Measurements from ENCODE around the gene SMPDL3A. TPM values are rescaled to one million over a fixed set of nuclear protein-coding genes. Genes with fewer than 3 reads are reported as not detected.

Gene SMPDL3A
- total RNA-seq, 4 donors from 2014 or later: 6.6 to 14.9 (median 7.4) TPM

GRCh38 chr6:122821095-122821494, 32.0 kb downstream of the SMPDL3A start:
- 72% methylated on average over 2 of the region's 2 CpGs for WGBS
- H3K4me3 ChIP-seq: no peak overlapping the region

GRCh38 chr6:122825163-122825562, 36.1 kb downstream of the SMPDL3A start:
- H3K27ac ChIP-seq (replicated peaks in 1 of 4): no peak overlapping the region
- H3K4me3 ChIP-seq: no peak overlapping the region
- no peak for DNase-seq (ENCODE audit: extremely low spot score)
- H3K27me3 ChIP-seq: no peaks in the 10 kb centered on the region
- H3K36me3 ChIP-seq: no peaks in the 10 kb centered on the region
- intact Hi-C loops (cut with DNase I): no loop called here
- 64% methylated on average over 5 of the region's 5 CpGs for WGBS
- TF ChIP-seq EP300 (IDR thresholded peaks at IDR 0.05): no peak
- TF ChIP-seq POLR2AphosphoS5 (IDR thresholded peaks at IDR 0.05): no peak
- TF ChIP-seq POLR2A (IDR thresholded peaks at IDR 0.05; ENCODE audit: low read depth): no peak
- no peak for TF ChIP-seq CTCF (IDR thresholded peaks at IDR 0.05)
- no peaks in the 10 kb centered on the region for H3K4me1 ChIP-seq
- H3K9me3 ChIP-seq: no peaks in the 10 kb centered on the region

More at GRCh38 chr6:122821095-122821494, 32.0 kb downstream of the SMPDL3A start:
- H3K27ac ChIP-seq (replicated peaks in 1 of 4): no peak overlapping the region
- no peaks in the 10 kb centered on the region for H3K36me3 ChIP-seq
- H3K9me3 ChIP-seq: no peaks in the 10 kb centered on the region
- H3K4me1 ChIP-seq: no peaks in the 10 kb centered on the region
- no peak for DNase-seq (ENCODE audit: extremely low spot score)
- intact Hi-C loops (cut with DNase I): no loop called here
- TF ChIP-seq POLR2A (IDR thresholded peaks at IDR 0.05; ENCODE audit: low read depth) (no peak), EP300 (IDR thresholded peaks at IDR 0.05) (no peak), CTCF (IDR thresholded peaks at IDR 0.05) (no peak), POLR2AphosphoS5 (IDR thresholded peaks at IDR 0.05) (no peak)
- no peaks in the 10 kb centered on the region for H3K27me3 ChIP-seq

- TF ChIP-seq EP300 (IDR thresholded peaks at IDR 0.05) (no peak), POLR2A (IDR thresholded peaks at IDR 0.05; ENCODE audit: low read depth) (no peak), POLR2AphosphoS5 (IDR thresholded peaks at IDR 0.05) (no peak), CTCF (IDR thresholded peaks at IDR 0.05) (no peak)
Observed at GRCh38 chr6:122829456-122829855, 40.4 kb downstream of the SMPDL3A start.

GRCh38 chr6:122831511-122831910, 42.5 kb downstream of the SMPDL3A start:
- no peaks in the 10 kb centered on the region for H3K36me3 ChIP-seq
- H3K4me1 ChIP-seq: no peaks in the 10 kb centered on the region
- intact Hi-C loops (cut with DNase I): no loop called here
- no peaks in the 10 kb centered on the region for H3K9me3 ChIP-seq
- 86% methylated on average over 1 of the region's 1 CpG for WGBS
- TF ChIP-seq POLR2A (IDR thresholded peaks at IDR 0.05; ENCODE audit: low read depth) (no peak), POLR2AphosphoS5 (IDR thresholded peaks at IDR 0.05) (no peak), CTCF (IDR thresholded peaks at IDR 0.05) (no peak), EP300 (IDR thresholded peaks at IDR 0.05) (no peak)
- no peak overlapping the region for H3K27ac ChIP-seq (replicated peaks in 1 of 4)
- H3K27me3 ChIP-seq: peaks cover 0 to 1% (median 0%) of the 10 kb centered on the region in 4 donors
- H3K4me3 ChIP-seq: no peak overlapping the region
- DNase-seq (ENCODE audit: extremely low spot score): no peak

More at GRCh38 chr6:122829456-122829855, 40.4 kb downstream of the SMPDL3A start:
- H3K4me3 ChIP-seq: no peak overlapping the region
- WGBS: 100% methylated on average over 1 of the region's 1 CpG
- no peaks in the 10 kb centered on the region for H3K27me3 ChIP-seq
- intact Hi-C loops (cut with DNase I): no loop called here
- no peaks in the 10 kb centered on the region for H3K4me1 ChIP-seq
- H3K27ac ChIP-seq (replicated peaks in 1 of 4): no peak overlapping the region
- no peak for DNase-seq (ENCODE audit: extremely low spot score)
- no peaks in the 10 kb centered on the region for H3K36me3 ChIP-seq
- no peaks in the 10 kb centered on the region for H3K9me3 ChIP-seq

GRCh38 chr6:122832459-122832858, 43.4 kb downstream of the SMPDL3A start:
- no peaks in the 10 kb centered on the region for H3K36me3 ChIP-seq
- H3K27me3 ChIP-seq: peaks cover 0 to 4% (median 0%) of the 10 kb centered on the region in 4 donors
- no peak overlapping the region for H3K4me3 ChIP-seq
- WGBS: 68% methylated on average over 3 of the region's 3 CpGs
- H3K27ac ChIP-seq (replicated peaks in 1 of 4): no peak overlapping the region
- intact Hi-C loops (cut with DNase I): no loop called here
- TF ChIP-seq POLR2A (IDR thresholded peaks at IDR 0.05; ENCODE audit: low read depth) (no peak), CTCF (IDR thresholded peaks at IDR 0.05) (no peak), EP300 (IDR thresholded peaks at IDR 0.05) (no peak), POLR2AphosphoS5 (IDR thresholded peaks at IDR 0.05) (no peak)
- no peaks in the 10 kb centered on the region for H3K9me3 ChIP-seq
- DNase-seq (ENCODE audit: extremely low spot score): no peak
- H3K4me1 ChIP-seq: no peaks in the 10 kb centered on the region

All from esophagus muscularis mucosa (tissue), 4 donors.